Right cardiac atrium (tissue), 5 donors: ENCODE measurements around the gene HDAC10. TPM values are rescaled to one million over a fixed set of nuclear protein-coding genes. Genes with fewer than 3 reads are reported as not detected.

Experiments used
- ATAC-seq, 2 donors: fragments of 200-7000 bp; cut with Tn5 transposase; one replicate each; pipeline versions ENCODE4 v1.8.0 to v1.9.1; 2020; ENCODE audit warnings: moderate library complexity in 2 of 2, mild to moderate bottlenecking in 1 of 2
- DNase-seq, 3 donors: peaks; one replicate each; pipeline ENCODE4 v3.0.0-alpha.2; 2020
- H3K27ac ChIP-seq: one replicate; pipeline ENCODE4 v1.5.1; 2013; ENCODE audit warnings: mild to moderate bottlenecking, low read length, control low read depth, moderate library complexity
- H3K27me3 ChIP-seq: one replicate; pipeline ENCODE4 v1.6.1; 2013; ENCODE audit not compliant: control insufficient read depth, insufficient read depth
- H3K4me1 ChIP-seq: one replicate; pipeline ENCODE4 v1.6.1; 2013; ENCODE audit warnings: low read length; ENCODE audit not compliant: control insufficient read depth, insufficient read depth
- H3K4me3 ChIP-seq: one replicate; pipeline ENCODE4 v1.5.1; 2013; ENCODE audit warnings: low read length, control low read depth
- H3K9me3 ChIP-seq: one replicate; pipeline ENCODE4 v1.6.1; 2013; ENCODE audit warnings: low read length; ENCODE audit not compliant: control insufficient read depth
- WGBS: extraction: QIAGEN DNeasy Blood & Tissue Kit; methylation state at CpG from one replicate; pipeline ENCODE4 v1.1.7; 2013; 5-methylcytosine and 5-hydroxymethylcytosine counted together
- intact Hi-C, 4 donors: fragments of 100-400 bp; cut with DNase I; formaldehyde crosslinking; loops; one replicate each; pipeline versions ENCODE4 v1.11.0 to v1.14.0; 2022 to 2023
- polyA plus RNA-seq: library from polyadenylated mRNA; stranded (reverse); fragments of 200-250 nt; gene quantifications from one replicate; pipeline ENCODE4 v1.2.3, GENCODE V29; 2013
- total RNA-seq, 4 donors: library from RNA; stranded (reverse); fragmentation: NEBNext Ultra II Directional; extraction: Animal tissue kit (Norgen Biotek cat#: 25700); gene quantifications; one replicate each; pipeline ENCODE4 v1.2.1, GENCODE V29; 2021
- donor health status: healthy with polysubstance abuse.
- donor health status: DM: no; HTN: yes; CAD: no.
- donor health status: DM: no; HTN: no; CAD: no.
- donor health status: DM: no; HTN: yes; CAD: no; lungs with severe emphysema.
- donor health status: DM: yes; HTN: yes; CAD: no.

The HDAC10 gene
- total and polyA plus RNA-seq, 5 donors = 8.7 to 13.5 (median 11.6) TPM

DNA sequence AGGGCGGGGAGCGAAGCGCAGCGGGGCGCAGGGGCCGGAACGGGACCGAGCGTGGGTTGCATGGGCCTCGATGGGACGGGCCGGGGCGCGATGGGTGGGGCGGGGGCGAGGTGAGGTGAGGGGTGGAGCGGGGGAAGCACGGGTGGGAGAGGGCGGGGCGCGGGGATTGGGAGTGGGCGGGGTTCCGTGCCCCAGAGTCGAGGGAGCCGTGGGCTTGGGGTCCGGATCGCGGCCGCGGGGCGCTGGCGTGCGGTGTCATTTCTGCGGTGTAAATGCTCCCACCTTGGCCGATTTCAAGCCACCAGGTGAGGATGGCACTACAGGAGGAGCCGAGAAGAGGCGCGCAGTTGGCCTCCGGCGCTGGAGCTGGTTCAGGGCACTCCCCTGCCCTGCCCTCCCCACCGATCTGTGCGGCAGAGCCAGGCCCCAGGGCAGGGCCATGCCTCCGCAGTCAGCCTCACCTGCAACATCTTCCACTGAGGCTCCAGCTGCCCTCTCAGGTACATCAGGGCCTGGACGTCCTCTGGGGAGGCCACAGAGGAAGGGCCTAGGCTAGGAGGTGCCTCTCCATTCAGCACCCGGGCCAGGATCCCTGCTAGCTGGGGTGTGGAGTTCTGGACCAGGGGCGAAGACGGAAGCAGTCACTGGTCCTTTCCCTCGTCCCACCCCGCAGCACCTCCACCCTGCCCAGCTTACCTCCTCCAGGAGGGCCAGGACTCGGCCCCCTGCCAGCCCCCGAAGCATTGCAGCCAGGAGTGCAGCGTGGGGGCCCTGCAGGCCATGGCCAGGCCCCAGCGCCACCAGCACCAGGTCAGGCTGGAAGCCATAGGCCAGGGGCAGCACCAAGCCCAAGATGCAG is 5.6 kb downstream of the HDAC10 start:
- intact Hi-C loops = loop anchor here in 2 of 4 donors (5.0 to 10.0 kb wide), 2 partner anchors 97 to 259 kb away; partner anchors contain the start of genes LMF2 (in 1 of the 2), NCAPH2 (in 1 of the 2) and PPP6R2 (in 1 of the 2)
- H3K4me1 ChIP-seq = peaks cover 5% of the 10 kb centered on the region
- 13% methylated on average over 53 of the region's 53 CpGs for WGBS

DNA sequence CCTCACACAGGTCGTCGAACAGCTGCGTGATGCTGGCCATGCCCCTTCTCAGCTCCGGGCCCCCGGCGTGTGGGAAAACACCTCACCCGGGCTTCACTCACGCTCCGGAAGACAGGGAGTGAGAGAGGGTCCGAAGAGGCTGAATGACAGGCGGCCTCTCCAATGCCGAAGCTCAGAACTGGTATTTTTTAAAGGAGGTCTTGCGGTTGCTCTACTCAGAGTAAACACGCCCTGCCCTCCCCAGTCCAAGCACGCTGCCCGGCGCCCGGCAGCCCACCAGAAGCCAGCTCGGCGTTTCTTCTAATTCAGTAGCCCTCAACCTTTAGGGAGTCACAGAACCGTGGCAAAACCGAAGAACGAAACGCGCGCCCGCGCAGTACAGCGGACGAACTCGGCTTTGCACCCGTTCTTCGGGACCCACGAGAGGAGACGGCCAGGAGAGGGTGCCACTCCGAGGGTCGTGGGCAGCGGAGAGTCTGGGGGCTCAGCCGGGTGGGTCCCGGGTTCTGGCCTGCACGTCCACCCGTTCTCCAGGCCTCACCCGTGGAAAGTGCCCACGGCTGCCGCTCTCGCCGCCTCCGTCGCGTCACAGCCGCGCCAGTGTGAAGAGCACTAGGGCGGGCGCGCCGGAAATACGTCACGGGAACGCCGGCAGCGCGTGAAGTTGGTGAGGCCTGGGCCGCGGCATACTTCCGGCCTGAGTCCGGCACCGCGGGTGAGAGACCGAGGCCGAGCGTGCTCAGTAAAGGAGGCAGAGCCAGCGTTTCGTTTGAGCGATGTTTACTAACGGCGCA is 6.4 kb downstream of the HDAC10 start, which contains the start of gene TUBGCP6:
TSS of gene TUBGCP6 (minus strand) at position 604 of the 794 bp plus-strand sequence. CDS start at position 40, 564 bp downstream.
- no peaks in the 10 kb centered on the region for H3K9me3 ChIP-seq
- ATAC-seq (peak; percentile 92 to 93), DNase-seq (peak; percentile 96 to 99 (median 98))
- no peaks in the 10 kb centered on the region for H3K27me3 ChIP-seq
- under 1% methylated on average over 76 of the region's 76 CpGs for WGBS
- H3K4me3 ChIP-seq = peak within 1 kb of the TSS; percentile 87
- no peaks in the 10 kb centered on the region for H3K4me1 ChIP-seq
- intact Hi-C loops = loop anchor here in 2 of 4 donors (5.0 to 10.0 kb wide), 2 partner anchors 98 to 260 kb away; partner anchors contain the start of genes LMF2 (in 1 of the 2), NCAPH2 (in 1 of the 2) and PPP6R2 (in 1 of the 2)
- peak within 1 kb of the TSS; percentile 86 for H3K27ac ChIP-seq

More for the DNA sequence above, 5.6 kb downstream of the HDAC10 start:
- peak; percentile 47 to 63 for ATAC-seq
- Histone ChIP-seq H3K9me3 (no peaks in the 10 kb centered on the region), H3K4me3 (peak overlapping the region; percentile 87), H3K27ac (peak overlapping the region; percentile 86), H3K27me3 (no peaks in the 10 kb centered on the region)
- no peak for DNase-seq

DNA sequence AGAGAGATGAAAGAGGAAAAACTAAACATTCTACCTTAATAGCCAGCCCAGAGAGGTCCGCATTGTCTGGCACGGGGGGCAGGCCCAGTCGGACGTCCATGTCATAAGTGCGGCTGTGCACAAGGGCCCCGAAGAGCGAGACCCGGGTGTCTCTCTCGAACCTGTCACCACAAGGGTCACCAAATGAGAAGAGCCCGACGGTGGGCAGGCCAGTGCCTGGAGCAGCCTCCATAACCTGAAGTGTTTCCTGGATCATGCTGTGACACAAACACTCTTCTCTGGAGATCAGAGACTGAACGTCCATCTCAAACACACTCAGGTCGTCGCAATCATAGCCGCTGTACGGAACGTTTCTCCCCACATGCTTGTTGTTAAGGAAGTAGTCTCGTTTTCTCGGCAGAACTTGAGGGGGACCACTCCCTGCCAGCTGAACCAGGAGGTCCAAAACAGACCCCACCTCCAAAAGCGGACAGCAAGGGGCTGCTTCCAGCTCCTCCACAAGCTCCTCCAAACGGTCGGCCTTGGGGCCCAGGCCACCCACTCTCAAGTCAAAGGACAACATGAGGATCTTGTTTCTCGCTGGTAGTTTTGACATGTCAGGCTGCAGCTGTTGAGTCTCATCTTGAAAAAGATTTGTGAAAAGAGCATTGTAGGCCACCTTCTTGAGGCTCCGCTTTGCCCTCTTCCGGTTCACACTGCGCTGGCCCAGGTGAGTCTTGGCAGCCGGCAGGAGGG is 7.2 kb downstream of the HDAC10 start:
- Histone ChIP-seq H3K4me3 (peak overlapping the region; percentile 87), H3K9me3 (no peaks in the 10 kb centered on the region), H3K4me1 (no peaks in the 10 kb centered on the region), H3K27ac (peak overlapping the region; percentile 24), H3K27me3 (no peaks in the 10 kb centered on the region)
- 21% methylated on average over 27 of the region's 27 CpGs for WGBS
- DNase-seq = no peak
- intact Hi-C loops = loop anchor here in 1 of 4 donors (10.0 kb wide), 1 partner anchor 261 kb away; the partner anchor contains the start of genes LMF2 and NCAPH2
- ATAC-seq = no peak

DNA sequence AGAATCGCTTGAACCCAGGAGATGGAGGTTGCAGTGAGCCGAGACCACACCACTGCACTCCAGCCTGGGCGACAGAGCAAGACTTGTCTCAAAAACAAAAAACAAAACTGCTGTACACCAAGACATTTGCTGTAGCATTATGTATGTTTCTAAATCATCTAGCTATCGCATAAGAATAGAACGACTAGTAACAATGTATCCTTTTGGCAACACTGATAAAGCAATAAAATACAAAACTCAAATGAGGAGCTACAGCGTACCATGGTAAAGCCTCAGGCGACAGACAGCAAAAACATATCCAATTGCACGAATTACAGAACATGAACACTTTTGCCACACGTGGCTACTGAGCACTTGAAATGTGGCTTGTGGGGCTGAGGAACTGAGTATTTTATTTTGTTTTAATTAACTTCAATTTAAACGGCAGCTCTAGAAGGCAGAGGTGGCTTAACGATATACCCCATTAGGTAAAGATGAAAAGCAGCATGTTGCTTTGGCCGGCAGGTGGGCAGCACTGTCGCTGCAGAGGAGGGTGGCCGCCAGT is 8.6 kb downstream of the HDAC10 start:
- no peak for DNase-seq
- Histone ChIP-seq H3K9me3 (no peaks in the 10 kb centered on the region), H3K27ac (no peak overlapping the region), H3K4me1 (no peaks in the 10 kb centered on the region), H3K27me3 (no peaks in the 10 kb centered on the region), H3K4me3 (peak overlapping the region; percentile 5)
- ATAC-seq = no peak
- 59% methylated on average over 14 of the region's 14 CpGs for WGBS
- intact Hi-C loops = loop anchor here in 1 of 4 donors (10.0 kb wide), 1 partner anchor 262 kb away; the partner anchor contains the start of genes LMF2 and NCAPH2

DNA sequence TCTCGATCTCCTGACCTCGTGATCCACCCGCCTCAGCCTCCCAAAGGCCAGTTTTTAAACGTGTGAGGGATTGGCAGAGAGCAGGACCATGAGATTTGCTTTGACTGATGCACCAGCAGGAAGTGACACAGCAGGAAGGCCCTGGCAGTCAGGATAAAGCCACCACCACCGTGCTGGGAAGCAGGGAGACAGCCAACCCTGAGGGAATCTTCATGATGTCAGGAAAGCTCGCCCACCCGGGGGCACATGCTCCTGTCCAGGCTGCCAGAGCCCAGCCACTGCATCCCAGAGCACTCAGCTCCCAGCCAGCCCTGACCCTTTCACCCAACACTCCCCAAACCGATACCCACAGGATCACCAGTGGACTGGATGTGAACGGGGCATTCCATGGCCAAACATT is 12.3 kb downstream of the HDAC10 start:
- no peaks in the 10 kb centered on the region for H3K4me1 ChIP-seq
- WGBS = 85% methylated on average over 9 of the region's 9 CpGs
- H3K4me3 ChIP-seq = no peak overlapping the region
- DNase-seq (no peak), ATAC-seq (no peak)
- H3K9me3 ChIP-seq = no peaks in the 10 kb centered on the region
- H3K27me3 ChIP-seq = no peaks in the 10 kb centered on the region
- intact Hi-C loops = loop anchor here in 1 of 4 donors (10.0 kb wide), 1 partner anchor 266 kb away; the partner anchor contains the start of genes LMF2 and NCAPH2
- H3K27ac ChIP-seq = no peak overlapping the region

DNA sequence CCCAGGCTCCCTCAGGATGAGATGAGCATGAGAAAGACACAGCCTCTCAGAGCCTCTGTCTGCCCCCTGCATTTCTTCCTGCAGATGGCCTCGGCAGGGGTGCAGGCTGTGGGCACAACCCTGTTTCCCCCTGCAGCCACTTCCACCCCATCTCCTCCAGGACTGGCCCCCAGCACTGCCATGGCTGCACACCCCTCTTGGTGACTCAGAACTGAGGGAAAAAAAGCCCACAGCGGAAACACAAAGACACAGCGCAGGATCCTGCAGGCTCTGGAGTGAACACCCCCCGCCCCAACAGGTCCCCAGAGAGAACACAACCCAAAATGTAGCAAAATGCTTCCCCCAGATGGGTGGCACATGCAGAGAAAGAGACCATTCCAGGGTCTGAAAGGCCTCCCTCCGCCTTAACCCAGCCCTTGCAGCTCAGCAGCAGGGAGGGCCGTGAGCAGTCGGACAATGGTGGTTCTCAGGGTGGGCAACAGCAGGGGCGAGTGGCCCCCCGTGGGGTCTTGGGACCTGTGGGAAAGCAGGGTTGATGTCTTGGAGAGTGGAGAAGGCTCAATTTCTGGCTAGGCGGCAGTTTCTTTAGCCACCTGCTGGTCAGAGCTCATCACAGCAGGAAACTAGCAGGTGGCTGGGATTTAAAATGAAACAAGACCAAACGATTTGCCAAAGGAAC is 14.2 kb downstream of the HDAC10 start:
- H3K4me3 ChIP-seq = no peak overlapping the region
- WGBS = 67% methylated on average over 11 of the region's 11 CpGs
- no peaks in the 10 kb centered on the region for H3K9me3 ChIP-seq
- H3K27ac ChIP-seq = no peak overlapping the region
- ATAC-seq (no peak), DNase-seq (peak in 1 of 3 donors; percentile 18)
- intact Hi-C loops = loop anchor here in 1 of 4 donors (10.0 kb wide), 1 partner anchor 268 kb away; the partner anchor contains the start of genes LMF2 and NCAPH2
- H3K4me1 ChIP-seq = no peaks in the 10 kb centered on the region
- no peaks in the 10 kb centered on the region for H3K27me3 ChIP-seq

DNA sequence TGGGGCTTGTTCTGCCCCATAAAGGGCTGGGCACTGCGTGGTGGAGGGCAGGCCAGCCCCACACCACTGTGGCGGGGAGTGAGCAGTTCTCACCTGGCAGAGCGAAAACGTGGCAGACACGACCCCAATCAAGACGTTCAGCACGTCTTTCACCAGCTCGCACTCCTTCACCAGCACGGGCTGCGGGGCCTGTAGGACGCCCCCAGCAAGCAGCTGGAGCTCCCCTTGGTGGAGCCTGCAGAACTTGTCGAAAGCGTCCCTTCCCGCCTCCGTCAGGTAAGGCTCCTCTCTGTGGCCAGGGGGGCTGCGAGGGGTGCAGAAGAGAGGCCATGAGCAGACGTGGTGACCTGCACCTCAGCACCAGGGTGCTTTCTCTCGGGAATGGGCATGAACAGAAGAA is 17.8 kb downstream of the HDAC10 start:
- intact Hi-C loops = loop anchor here in 1 of 4 donors (10.0 kb wide), 1 partner anchor 272 kb away; the partner anchor contains the start of genes LMF2 and NCAPH2
- H3K9me3 ChIP-seq = no peaks in the 10 kb centered on the region
- DNase-seq (peak in 1 of 3 donors; percentile 22), ATAC-seq (no peak)
- H3K4me1 ChIP-seq = no peaks in the 10 kb centered on the region
- H3K27ac ChIP-seq = no peak overlapping the region
- WGBS = 89% methylated on average over 18 of the region's 18 CpGs
- no peak overlapping the region for H3K4me3 ChIP-seq
- H3K27me3 ChIP-seq = no peaks in the 10 kb centered on the region

DNA sequence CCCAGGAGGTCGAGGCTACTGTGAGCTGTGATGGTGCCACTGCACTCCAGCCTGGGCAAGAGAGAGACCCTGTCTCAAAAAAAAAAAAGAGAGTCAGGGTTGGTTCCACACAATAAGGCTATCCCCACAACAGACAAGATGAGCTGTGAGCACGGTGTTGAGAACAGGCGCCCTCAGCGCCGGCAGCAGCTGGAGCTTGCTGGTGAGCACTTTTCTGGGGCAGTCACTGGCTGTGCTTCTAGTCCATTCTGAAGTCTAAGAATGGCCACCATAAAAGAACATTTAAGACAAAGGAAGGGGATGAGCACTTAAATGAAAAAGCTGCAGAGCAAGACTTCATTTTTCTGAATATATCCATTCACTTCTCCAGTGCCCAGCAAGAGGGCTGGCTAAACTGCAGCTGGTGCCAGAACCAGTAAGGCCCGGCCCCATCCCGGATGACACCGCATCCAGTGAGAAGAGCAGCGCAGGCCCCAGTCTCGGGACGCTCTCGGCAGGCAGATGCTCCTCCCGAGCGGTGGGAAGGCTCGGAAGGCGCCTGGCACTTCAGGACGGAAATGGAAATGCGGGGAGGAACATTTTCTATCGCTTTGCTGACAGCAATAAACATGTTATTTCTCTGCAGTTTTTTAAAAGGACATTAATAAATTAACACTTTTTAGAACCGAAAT is 18.4 kb downstream of the HDAC10 start:
- Histone ChIP-seq H3K27ac (no peak overlapping the region), H3K9me3 (no peaks in the 10 kb centered on the region), H3K27me3 (no peaks in the 10 kb centered on the region), H3K4me1 (no peaks in the 10 kb centered on the region), H3K4me3 (no peak overlapping the region)
- intact Hi-C loops = loop anchor here in 1 of 4 donors (10.0 kb wide), 1 partner anchor 272 kb away; the partner anchor contains the start of genes LMF2 and NCAPH2
- DNase-seq (no peak), ATAC-seq (no peak)
- WGBS = 88% methylated on average over 20 of the region's 20 CpGs

DNA sequence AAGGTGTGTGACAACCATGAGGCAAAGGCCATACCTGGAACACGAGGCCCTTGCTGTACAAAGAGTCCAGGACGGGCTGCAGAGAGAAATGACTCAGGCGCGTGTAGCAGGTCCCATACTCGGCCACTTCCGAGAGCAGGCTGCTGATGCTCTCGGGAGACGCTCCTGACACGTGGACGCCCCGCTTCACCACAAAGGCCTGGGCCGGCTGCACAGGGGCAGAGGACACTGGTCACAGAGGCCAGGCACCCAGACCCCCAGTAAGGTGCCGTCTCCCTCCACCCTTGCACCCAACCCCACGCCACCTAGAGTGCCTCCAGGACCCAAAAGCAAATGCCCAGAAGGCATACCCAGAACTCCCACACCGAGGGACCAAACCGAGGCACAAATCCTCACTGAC is 21.7 kb downstream of the HDAC10 start:
- intact Hi-C loops = no loop called here
- peak in 1 of 3 donors; percentile 29 for DNase-seq
- Histone ChIP-seq H3K9me3 (no peaks in the 10 kb centered on the region), H3K27ac (no peak overlapping the region), H3K27me3 (no peaks in the 10 kb centered on the region), H3K4me1 (no peaks in the 10 kb centered on the region), H3K4me3 (no peak overlapping the region)
- ATAC-seq = no peak
- WGBS = 94% methylated on average over 16 of the region's 16 CpGs
